WTC11 (cell line): ENCODE measurements around the gene PPP1R3D. TPM values are rescaled to one million over a fixed set of nuclear protein-coding genes. Genes with fewer than 3 reads are reported as not detected.

Experiments used
- ATAC-seq: fragments of 200-7000 bp; cut with Tn5 transposase; 2 replicates; pipeline ENCODE4 v1.10.0; 2021; ENCODE audit warnings: mild to moderate bottlenecking, moderate library complexity
- CTCF ChIA-PET: fragments of 300-600 bp; sonication (Branson Sonifier 250); formaldehyde crosslinking; loops from one replicate; lab custom pipeline; 2021; ENCODE audit warnings: antibody characterized with exemption; lab: Charles Lee
- POLR2A ChIA-PET: fragments of 350-600 bp; sonication (Branson Sonifier 250); formaldehyde crosslinking; loops from one replicate; lab custom pipeline; 2021; ENCODE audit warnings: antibody characterized with exemption; lab: Charles Lee
- DNase-seq: peaks from one replicate; pipeline ENCODE4 v3.0.0; 2021; ENCODE audit warnings: low spot score
- H3K27ac Mint-ChIP-seq: 2 replicates; pipeline ENCODE4 v1.8.0; 2021; ENCODE audit warnings: mixed read lengths
- H3K27me3 Mint-ChIP-seq: 2 replicates; pipeline ENCODE4 v1.8.0; 2021; ENCODE audit warnings: low read depth, mild to moderate bottlenecking, moderate library complexity, mixed read lengths
- H3K36me3 Mint-ChIP-seq: 2 replicates; pipeline ENCODE4 v1.8.0; 2021; ENCODE audit warnings: mixed read lengths
- H3K4me1 Mint-ChIP-seq: 2 replicates; pipeline ENCODE4 v1.8.0; 2022; ENCODE audit warnings: mixed read lengths
- H3K4me3 Mint-ChIP-seq: 2 replicates; pipeline ENCODE4 v1.8.0; 2021; ENCODE audit warnings: mild to moderate bottlenecking, moderate library complexity, mixed read lengths
- H3K9me3 Mint-ChIP-seq: 2 replicates; pipeline ENCODE4 v1.8.0; 2021; ENCODE audit warnings: mixed read lengths
- CREB1 ChIP-seq: sonication (generic); formaldehyde crosslinking; IDR thresholded peaks from 2 replicates; pipeline ENCODE4 v1.8.0; 2023; ENCODE audit warnings: mild to moderate bottlenecking, missing genetic modification reagents
- CTCF ChIP-seq: fragments of 200-600 bp; IDR thresholded peaks from 2 replicates; pipeline ENCODE4 v1.8.0; 2022; ENCODE audit warnings: antibody characterized with exemption
- ESRRA ChIP-seq: sonication (generic); formaldehyde crosslinking; IDR thresholded peaks from 2 replicates; pipeline ENCODE4 v1.8.1; 2022; ENCODE audit warnings: mild to moderate bottlenecking, missing genetic modification reagents, borderline replicate concordance
- ETV6 ChIP-seq: sonication (generic); formaldehyde crosslinking; IDR thresholded peaks from 2 replicates; pipeline ENCODE4 v1.8.1; 2022; ENCODE audit warnings: mild to moderate bottlenecking, missing genetic modification reagents
- FOXP4 ChIP-seq: sonication (generic); formaldehyde crosslinking; IDR thresholded peaks from 2 replicates; pipeline ENCODE4 v1.8.0; 2022; ENCODE audit warnings: mild to moderate bottlenecking, missing genetic modification reagents
- KAT7 ChIP-seq: sonication (generic); formaldehyde crosslinking; IDR thresholded peaks from 2 replicates; pipeline ENCODE4 v1.8.1; 2023; ENCODE audit warnings: missing genetic modification reagents, mild to moderate bottlenecking, borderline replicate concordance
- NFATC4 ChIP-seq: fragments of 250-450 bp; sonication (Bioruptor Pico); IDR thresholded peaks from 2 replicates; pipeline ENCODE4 v1.9.0; 2021; ENCODE audit warnings: mild to moderate bottlenecking
- NFYB ChIP-seq: sonication (generic); formaldehyde crosslinking; conservative IDR thresholded peaks from 2 replicates; pipeline ENCODE4 v1.8.0; 2022; ENCODE audit warnings: low read depth, missing genetic modification reagents
- SMAD4 ChIP-seq: sonication (generic); formaldehyde crosslinking; IDR thresholded peaks from 2 replicates; pipeline ENCODE4 v1.8.0; 2022; ENCODE audit warnings: mild to moderate bottlenecking, missing genetic modification reagents
- SOX15 ChIP-seq: fragments of 250-450 bp; sonication (Bioruptor Pico); IDR thresholded peaks from 2 replicates; pipeline ENCODE4 v1.9.0; 2021; ENCODE audit warnings: mild to moderate bottlenecking
- TCF7 ChIP-seq: sonication (generic); formaldehyde crosslinking; IDR thresholded peaks from 2 replicates; pipeline ENCODE4 v1.8.0; 2022; ENCODE audit warnings: mild to moderate bottlenecking, low read depth, missing genetic modification reagents, moderate library complexity
- TP53 ChIP-seq: sonication (generic); formaldehyde crosslinking; IDR thresholded peaks from 2 replicates; pipeline ENCODE4 v1.8.1; 2023; ENCODE audit warnings: mild to moderate bottlenecking, missing genetic modification reagents
- USF1 ChIP-seq: sonication (generic); formaldehyde crosslinking; IDR thresholded peaks from 2 replicates; pipeline ENCODE4 v1.8.0; 2022; ENCODE audit warnings: mild to moderate bottlenecking, missing genetic modification reagents
- ZBTB21 ChIP-seq: sonication (generic); formaldehyde crosslinking; IDR thresholded peaks from 2 replicates; pipeline ENCODE4 v1.8.1; 2023; ENCODE audit warnings: mild to moderate bottlenecking, missing genetic modification reagents, borderline replicate concordance
- ZNF232 ChIP-seq: sonication (generic); formaldehyde crosslinking; IDR thresholded peaks from 2 replicates; pipeline ENCODE4 v1.8.0; 2022; ENCODE audit warnings: mild to moderate bottlenecking, missing genetic modification reagents
- ZNF512 ChIP-seq: sonication (generic); formaldehyde crosslinking; IDR thresholded peaks from 2 replicates; pipeline ENCODE4 v1.8.1; 2022; ENCODE audit warnings: missing genetic modification reagents, borderline replicate concordance
- total RNA-seq: library from RNA; stranded (reverse); gene quantifications from 3 replicates; pipeline ENCODE4 v1.2.3, GENCODE V29; 2021
- TF ChIP-seq, protein P1 (sequence below): fragments of 250-450 bp; sonication (Bioruptor Pico); IDR thresholded peaks from 2 replicates; pipeline ENCODE4 v1.8.0; 2021; ENCODE audit warnings: mild to moderate bottlenecking

Gene PPP1R3D
- total RNA-seq, 1 experiment from 2014 or later = 2.4 TPM

GRCh38 chr20:59948828-59949720, 9.0 kb upstream of the PPP1R3D start:
- DNase-seq (no peak), ATAC-seq (no peak)
- POLR2A ChIA-PET = no interaction called here
- H3K27ac Mint-ChIP-seq = no peak overlapping the region
- TF ChIP-seq CTCF (peak; percentile 10; the same call in 1 of the 2 replicates), FOXP4 (CRISPR knock-in tag) (no peak), TP53 (no peak), SMAD4 (CRISPR knock-in tag) (no peak)
- TF ChIP-seq, all 79 proteins: peak for 1
- CTCF ChIA-PET = interaction anchor here (0.7 to 2.3 kb wide), 4 partner anchors 10 to 135 kb away, joined by 3 to 10 read pairs (median 6); no protein-coding TSS in a partner anchor
- Mint-ChIP-seq H3K4me3 (no peak overlapping the region), H3K36me3 (peaks cover 8% of the 10 kb centered on the region), H3K4me1 (peaks cover 9% of the 10 kb centered on the region), H3K27me3 (no peaks in the 10 kb centered on the region), H3K9me3 (no peaks in the 10 kb centered on the region)

GRCh38 chr20:59948212-59948611, 8.1 kb upstream of the PPP1R3D start:
- Mint-ChIP-seq H3K4me1 (peaks cover 9% of the 10 kb centered on the region), H3K36me3 (peaks cover 8% of the 10 kb centered on the region), H3K4me3 (no peak overlapping the region), H3K9me3 (no peaks in the 10 kb centered on the region), H3K27me3 (no peaks in the 10 kb centered on the region), H3K27ac (no peak overlapping the region)
- no peak for DNase-seq
- no peak for ATAC-seq
- ChIA-PET CTCF (interaction anchor here (0.8 to 2.3 kb wide), 3 partner anchors 11 to 102 kb away, joined by 3 to 8 read pairs (median 4); no protein-coding TSS in a partner anchor), POLR2A (no interaction called here)
- TF ChIP-seq NFATC4 (CRISPR knock-in tag) = no peak
- TF ChIP-seq SMAD4 (CRISPR knock-in tag) = no peak
- TF ChIP-seq, protein P1, sequence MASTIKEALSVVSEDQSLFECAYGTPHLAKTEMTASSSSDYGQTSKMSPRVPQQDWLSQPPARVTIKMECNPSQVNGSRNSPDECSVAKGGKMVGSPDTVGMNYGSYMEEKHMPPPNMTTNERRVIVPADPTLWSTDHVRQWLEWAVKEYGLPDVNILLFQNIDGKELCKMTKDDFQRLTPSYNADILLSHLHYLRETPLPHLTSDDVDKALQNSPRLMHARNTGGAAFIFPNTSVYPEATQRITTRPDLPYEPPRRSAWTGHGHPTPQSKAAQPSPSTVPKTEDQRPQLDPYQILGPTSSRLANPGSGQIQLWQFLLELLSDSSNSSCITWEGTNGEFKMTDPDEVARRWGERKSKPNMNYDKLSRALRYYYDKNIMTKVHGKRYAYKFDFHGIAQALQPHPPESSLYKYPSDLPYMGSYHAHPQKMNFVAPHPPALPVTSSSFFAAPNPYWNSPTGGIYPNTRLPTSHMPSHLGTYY (CRISPR knock-in tag) = no peak
- no peak for TF ChIP-seq ETV6 (CRISPR knock-in tag)
- TF ChIP-seq KAT7 (CRISPR knock-in tag) = no peak
- no peak for TF ChIP-seq TCF7 (CRISPR knock-in tag)
- TF ChIP-seq ZNF512 (CRISPR knock-in tag) = no peak
- TF ChIP-seq ZBTB21 (CRISPR knock-in tag) = no peak
- TF ChIP-seq ZNF232 (CRISPR knock-in tag) = no peak
- no peak for TF ChIP-seq ESRRA
- TF ChIP-seq CREB1 = no peak
- TF ChIP-seq USF1 (CRISPR knock-in tag) = no peak
- no peak for TF ChIP-seq NFYB
- no peak for TF ChIP-seq SOX15 (CRISPR knock-in tag)
